SK-N-MC (cell line): Measurements from ENCODE around the gene POLR2B.

Source experiments
- EZH2 ChIP-seq: fragments of 200-600 bp; sonication (generic); IDR thresholded peaks from one replicate; pipeline ENCODE4 v1.6.1; 2017; ENCODE audit warnings: antibody characterized with exemption
- POLR2AphosphoS5 ChIP-seq: IDR thresholded peaks from 2 replicates; pipeline ENCODE4 v1.6.1; 2012; ENCODE audit warnings: mild to moderate bottlenecking, low read depth, low read length, borderline replicate concordance

GRCh38 chr4:57077550-57078343 lies 99.1 kb downstream of the POLR2B start:
- TF ChIP-seq EZH2: no peak
- no peak for TF ChIP-seq POLR2AphosphoS5
